IMR-90 (cell line): ENCODE measurements around the gene PIAS2. TPM values are rescaled to one million over a fixed set of nuclear protein-coding genes. Genes with fewer than 3 reads are reported as not detected.

ENCODE experiments used
- ATAC-seq: fragments of 200-7000 bp; cut with Tn5 transposase; 2 replicates; pipeline ENCODE4 v1.9.1; 2020; ENCODE audit warnings: low read depth, mild to moderate bottlenecking, moderate library complexity
- BruUV-seq: library from RNA; stranded (reverse); fragments of 400-500 nt; replicated peaks from 2 replicates; lab custom pipeline; 2021; lab: Mats Ljungman, UMichigan
- CTCF ChIA-PET: fragments of 300-600 bp; formaldehyde crosslinking; extraction: SDS; loops from one replicate; lab custom pipeline; 2021; ENCODE audit warnings: antibody characterized with exemption; lab: Yijun Ruan, JAX
- POLR2A ChIA-PET: fragments of 300-600 bp; sonication (Branson Sonifier 250); formaldehyde crosslinking; loops from one replicate; lab custom pipeline; 2022; ENCODE audit warnings: antibody characterized with exemption; ENCODE audit not compliant: unreplicated experiment; lab: Charles Lee
- DNase-seq: peaks from one replicate; pipeline ENCODE4 v3.0.0; 2013
- H2AFZ ChIP-seq: replicated peaks from 2 replicates; pipeline ENCODE3; 2013; ENCODE audit warnings: low read length, mild to moderate bottlenecking; ENCODE audit not compliant: poor library complexity
- H2AK5ac ChIP-seq: 2 replicates; pipeline ENCODE4 v1.6.1; 2013; ENCODE audit warnings: low read depth, low read length, inconsistent platforms
- H2AK9ac ChIP-seq: replicated peaks from 2 replicates; pipeline ENCODE3; 2013; ENCODE audit warnings: mild to moderate bottlenecking, low read depth, low read length, moderate library complexity; ENCODE audit not compliant: poor library complexity
- H2BK120ac ChIP-seq: 2 replicates; pipeline ENCODE4 v1.6.1; 2013; ENCODE audit warnings: low read depth, low read length, inconsistent platforms
- H2BK15ac ChIP-seq: 3 replicates; pipeline ENCODE4 v1.6.1; 2013; ENCODE audit warnings: low read depth, low read length, inconsistent platforms
- H2BK20ac ChIP-seq: 2 replicates; pipeline ENCODE4 v1.6.1; 2013; ENCODE audit warnings: low read depth, mild to moderate bottlenecking, inconsistent platforms, low read length, moderate library complexity
- H2BK5ac ChIP-seq: 2 replicates; pipeline ENCODE4 v1.6.1; 2013; ENCODE audit warnings: mild to moderate bottlenecking, low read depth, low read length, inconsistent platforms; ENCODE audit not compliant: poor library complexity, severe bottlenecking
- H3K14ac ChIP-seq: replicated peaks from 2 replicates; pipeline ENCODE4 v1.6.1; 2013; ENCODE audit warnings: low read depth, low read length, inconsistent platforms
- H3K18ac ChIP-seq: 2 replicates; pipeline ENCODE4 v1.6.1; 2013; ENCODE audit warnings: low read depth, low read length, control low read depth
- H3K23ac ChIP-seq: 2 replicates; pipeline ENCODE4 v1.6.1; 2013; ENCODE audit warnings: low read depth, low read length, inconsistent platforms
- H3K27ac ChIP-seq: 2 replicates; pipeline ENCODE4 v1.5.1; 2013; ENCODE audit warnings: mild to moderate bottlenecking, control low read depth, low read length; ENCODE audit not compliant: insufficient read depth
- H3K27me3 ChIP-seq: 2 replicates; pipeline ENCODE4 v1.6.1; 2013; ENCODE audit warnings: low read length; ENCODE audit not compliant: control insufficient read depth, insufficient read depth
- H3K36me3 ChIP-seq: 2 replicates; pipeline ENCODE4 v1.6.1; 2013; ENCODE audit warnings: low read length, mixed read lengths; ENCODE audit not compliant: control insufficient read depth, insufficient read depth
- H3K4ac ChIP-seq: 2 replicates; pipeline ENCODE4 v1.6.1; 2013; ENCODE audit warnings: low read depth, low read length, inconsistent platforms
- H3K4me1 ChIP-seq: 2 replicates; pipeline ENCODE4 v1.6.1; 2013; ENCODE audit warnings: low read length, mixed read lengths; ENCODE audit not compliant: control insufficient read depth, insufficient read depth
- H3K4me2 ChIP-seq: 2 replicates; pipeline ENCODE4 v1.6.1; 2013; ENCODE audit warnings: low read depth, mild to moderate bottlenecking, control low read depth, low read length, moderate library complexity
- H3K4me3 ChIP-seq: 2 replicates; pipeline ENCODE4 v1.5.1; 2013; ENCODE audit warnings: low read depth, mild to moderate bottlenecking, control low read depth, low read length, moderate library complexity; ENCODE audit not compliant: insufficient read depth
- H3K56ac ChIP-seq: 2 replicates; pipeline ENCODE4 v1.6.1; 2013; ENCODE audit warnings: low read length, inconsistent platforms; ENCODE audit not compliant: insufficient read depth; ENCODE audit errors: extremely low read depth
- H3K79me1 ChIP-seq, 2 experiments: 2 replicates each; pipeline ENCODE4 v1.6.1; 2013; ENCODE audit warnings: low read length in 2 of 2, inconsistent platforms in 1 of 2, low read depth in 1 of 2
- H3K9ac ChIP-seq: 2 replicates; pipeline ENCODE4 v1.6.1; 2013; ENCODE audit warnings: low read depth, low read length, control low read depth
- H3K9me1 ChIP-seq: 2 replicates; pipeline ENCODE4 v1.6.1; 2013; ENCODE audit warnings: low read length, inconsistent platforms; ENCODE audit not compliant: insufficient read depth
- H3K9me3 ChIP-seq: 2 replicates; pipeline ENCODE4 v1.6.1; 2013; ENCODE audit warnings: low read length; ENCODE audit not compliant: control insufficient read depth, insufficient read depth
- H4K20me1 ChIP-seq: 2 replicates; pipeline ENCODE4 v1.6.1; 2013; ENCODE audit warnings: low read length, inconsistent platforms; ENCODE audit not compliant: insufficient read depth
- H4K5ac ChIP-seq: 2 replicates; pipeline ENCODE4 v1.6.1; 2013; ENCODE audit warnings: mild to moderate bottlenecking, low read depth, low read length, control low read depth
- H4K8ac ChIP-seq, 2 experiments: 2 replicates each; pipeline ENCODE4 v1.6.1; 2013; ENCODE audit warnings: low read depth in 2 of 2, low read length in 2 of 2, control low read depth in 1 of 2, inconsistent platforms in 1 of 2
- H4K91ac ChIP-seq: 2 replicates; pipeline ENCODE4 v1.6.1; 2013; ENCODE audit warnings: low read depth, low read length, inconsistent platforms; ENCODE audit not compliant: insufficient read depth
- CEBPB ChIP-seq: IDR thresholded peaks from 2 replicates; pipeline ENCODE4 v1.6.1; 2012; ENCODE audit warnings: low read depth, low read length, improper control_type of control experiment
- CHD1 ChIP-seq: IDR thresholded peaks from 2 replicates; pipeline ENCODE4 v1.6.1; 2012; ENCODE audit warnings: low read depth, low read length, improper control_type of control experiment
- FOS ChIP-seq: fragments of 150-350 bp; IDR thresholded peaks from 2 replicates; pipeline ENCODE4 v1.6.1; 2016; ENCODE audit warnings: low read depth, low read length
- MXI1 ChIP-seq: IDR thresholded peaks from 2 replicates; pipeline ENCODE4 v1.6.1; 2012; ENCODE audit warnings: low read depth, mild to moderate bottlenecking, low read length, moderate library complexity, borderline replicate concordance
- RAD21 ChIP-seq: IDR thresholded peaks from 2 replicates; pipeline ENCODE4 v1.6.1; 2012; ENCODE audit warnings: low read length, improper control_type of control experiment
- RFX5 ChIP-seq: IDR thresholded peaks from 2 replicates; pipeline ENCODE4 v1.8.0; 2012; ENCODE audit warnings: low read depth, mild to moderate bottlenecking, low read length, moderate library complexity
- SMC3 ChIP-seq: fragments of 150-350 bp; IDR thresholded peaks from 2 replicates; pipeline ENCODE4 v1.6.1; 2016; ENCODE audit warnings: low read depth, mild to moderate bottlenecking, antibody characterized with exemption, low read length, moderate library complexity
- dilution Hi-C: fragments of 300-500 bp; cut with HindIII; formaldehyde crosslinking; loops from one replicate; pipeline ENCODE4 v1.14.3; 2018; ENCODE audit warnings: low sequenced_read_pairs; ENCODE audit not compliant: unreplicated experiment
- in situ Hi-C: fragments of 300-500 bp; cut with MboI; formaldehyde crosslinking; loops from 3 replicates; pipeline ENCODE4 v1.14.3; 2019; ENCODE audit warnings: low sequenced_read_pairs, inconsistent platforms, mixed read lengths
- intact Hi-C: fragments of 100-400 bp; cut with micrococcal nuclease; formaldehyde crosslinking; loops from 2 replicates; pipeline ENCODE4 v1.10.0; 2022
- polyA plus RNA-seq, 3 experiments: library from polyadenylated mRNA; depleted of rRNA; stranded (reverse); fragments of >200 nt; gene quantifications; 2 replicates each; pipeline ENCODE4 v1.2.3, GENCODE V29; 2012; ENCODE audit warnings: low replicate concordance in 1 of 3
- total RNA-seq: library from RNA; depleted of rRNA; stranded (reverse); fragments of >200 nt; gene quantifications from 2 replicates; pipeline ENCODE4 v1.2.3, GENCODE V29; 2012

The PIAS2 gene
- total and polyA plus RNA-seq, 2 of the 4 experiments (the other 2 are of a cell fraction) = 15.1 to 28.9 TPM

GRCh38 chr18:46830633-46831032 lies 86.7 kb downstream of the PIAS2 start:
- Histone ChIP-seq H3K9me3 (no peaks in the 10 kb centered on the region), H3K27ac (no peak overlapping the region), H3K23ac (no peak overlapping the region), H2AK9ac (no peak overlapping the region), H2AFZ (no peak overlapping the region), H4K8ac (no peak overlapping the region), H3K4me2 (no peak overlapping the region), H3K18ac (no peak overlapping the region), H3K56ac (no peak overlapping the region), H2BK20ac (no peak overlapping the region), H3K4me3 (no peak overlapping the region), H3K79me1 (0 out of 4 replicates have a peak, but pooled peaks cover 0 to 5% of the 10 kb centered on the region in 2 experiments), H2BK15ac (no peak overlapping the region), H3K9ac (no peak overlapping the region), H2BK120ac (no peak overlapping the region), H4K20me1 (no peaks in the 10 kb centered on the region), H4K91ac (no peak overlapping the region), H3K14ac (no peak overlapping the region), H3K4ac (no peak overlapping the region), H2BK5ac (no peak overlapping the region), H3K27me3 (no peaks in the 10 kb centered on the region), H4K5ac (no peak overlapping the region), H3K9me1 (0 out of 2 replicates have a peak, but pooled peaks cover 4% of the 10 kb centered on the region), H2AK5ac (no peak overlapping the region), H3K36me3 (peaks cover 5% of the 10 kb centered on the region), H3K4me1 (no peaks in the 10 kb centered on the region)
- TF ChIP-seq RFX5 (no peak), CHD1 (no peak), CEBPB (no peak), SMC3 (no peak), MXI1 (no peak), FOS (no peak), RAD21 (no peak)
- no peak for ATAC-seq
- in situ Hi-C loops (no loop called here), intact Hi-C loops (no loop called here), dilution Hi-C loops (no loop called here)
- no TSS peak for BruUV-seq
- CTCF ChIA-PET = no interaction called here
- POLR2A ChIA-PET = no interaction called here
- no peak for DNase-seq
